Gastroesophageal sphincter (tissue), 4 donors: ENCODE results near the gene FURIN. TPM values are rescaled to one million over a fixed set of nuclear protein-coding genes. Genes with fewer than 3 reads are reported as not detected.
"Not testable (repeated sequence)": the region's sequence is repeated elsewhere in the genome, so short reads cannot be mapped to it uniquely, and the experiment has no call there.

Source experiments
- ATAC-seq: fragments of 150-250 bp; one replicate; pipeline ENCODE4 v1.9.1; 2016; ENCODE audit warnings: mild to moderate bottlenecking, moderate library complexity
- H3K27ac ChIP-seq, 4 donors: fragments of 200-600 bp; sonication (generic) in 3 of 4; 1 replicate in 3 of 4; 2 replicates in 1 of 4; pipeline ENCODE4 v1.5.1; 2016 to 2019
- H3K27me3 ChIP-seq: fragments of 200-600 bp; sonication (generic); one replicate; pipeline ENCODE4 v1.5.1; 2019
- H3K36me3 ChIP-seq, 2 donors: fragments of 200-600 bp; sonication (generic); one replicate each; pipeline ENCODE4 v1.5.1; 2019; ENCODE audit warnings: control low read depth in 1 of 2
- H3K4me1 ChIP-seq, 3 donors: fragments of 200-600 bp; sonication (generic); 1 replicate in 2 of 3; 2 replicates in 1 of 3; pipeline ENCODE4 v1.5.1; 2016 to 2019; ENCODE audit warnings: control low read depth in 2 of 3
- H3K4me3 ChIP-seq, 2 donors: fragments of 200-600 bp; sonication (generic); one replicate each; pipeline ENCODE4 v1.5.1; 2019; ENCODE audit warnings: mild to moderate bottlenecking in 1 of 2, moderate library complexity in 1 of 2
- H3K9me3 ChIP-seq, 3 donors: fragments of 200-600 bp; sonication (generic); one replicate each; pipeline ENCODE4 v1.5.1; 2017 to 2019; ENCODE audit warnings: control low read depth in 2 of 3
- CTCF ChIP-seq, 4 experiments: fragments of 200-600 bp in 2 of 4; fragments of 450-650 bp in 2 of 4; sonication (generic) in 1 of 4; IDR thresholded peaks; one replicate each; pipeline ENCODE4 v1.5.1; 2017 to 2019; ENCODE audit warnings: antibody characterized with exemption in 4 of 4, mild to moderate bottlenecking in 2 of 4, moderate library complexity in 2 of 4
- EP300 ChIP-seq: sonication (generic); formaldehyde crosslinking; IDR thresholded peaks from one replicate; pipeline ENCODE4 v1.6.1; 2017; ENCODE audit warnings: antibody characterized with exemption, mild to moderate bottlenecking
- POLR2A ChIP-seq, 2 donors: fragments of 450-650 bp; IDR thresholded peaks; one replicate each; pipeline ENCODE4 v1.6.1; 2017; ENCODE audit warnings: antibody characterized with exemption in 2 of 2, mild to moderate bottlenecking in 2 of 2, moderate library complexity in 1 of 2
- POLR2AphosphoS5 ChIP-seq: sonication (generic); formaldehyde crosslinking; IDR thresholded peaks from one replicate; pipeline ENCODE4 v1.6.1; 2017; ENCODE audit warnings: antibody characterized with exemption
- WGBS, 2 donors: methylation state at CpG; one replicate each; pipeline ENCODE4 v1.1.5; 2018; ENCODE audit warnings: low coverage in 1 of 2; 5-methylcytosine and 5-hydroxymethylcytosine counted together
- total RNA-seq, 4 donors: library from RNA; depleted of rRNA; stranded (reverse); fragments of >200 nt; gene quantifications; one replicate each; pipeline ENCODE4 v1.1.0, GENCODE V29; 2016

The FURIN gene
- total RNA-seq, 4 donors from 2014 or later: 34.1 to 75.4 (median 59.8) TPM

DNA sequence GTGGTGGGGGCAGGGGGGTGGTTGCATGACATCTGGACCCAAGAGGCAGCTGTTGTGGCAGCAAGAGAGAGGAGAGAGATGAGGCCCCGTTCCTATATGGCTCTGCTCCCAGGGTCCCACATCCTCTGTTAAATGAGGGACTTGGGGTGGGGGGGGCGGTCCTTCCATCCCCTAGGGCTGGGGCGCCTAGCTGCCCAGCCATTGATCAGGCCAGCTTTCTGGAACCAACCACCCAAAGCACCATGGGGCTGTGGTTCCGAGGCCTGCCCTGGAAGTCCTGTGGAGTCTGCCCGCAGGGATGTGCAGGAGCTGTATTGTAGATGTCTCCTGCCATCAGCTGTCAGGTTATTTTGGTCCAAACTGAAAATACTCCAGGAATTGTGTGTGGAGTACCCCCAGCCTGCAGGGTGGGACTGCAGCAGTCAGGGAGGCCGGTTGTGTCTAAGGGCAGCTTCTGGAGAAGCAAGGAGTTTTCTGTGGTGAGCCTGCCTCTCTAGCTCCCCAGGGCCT, 5.2 kb downstream of the FURIN start:
- no peak for ATAC-seq
- H3K27ac ChIP-seq: peak overlapping the region in 3 of 4 donors; percentile 19 to 96 (median 95)
- peaks cover 0 to 51% (median 38%) of the 10 kb centered on the region in 3 donors for H3K4me1 ChIP-seq
- TF ChIP-seq POLR2A (IDR thresholded peaks at IDR 0.05): no peak
- 40 to 43% methylated on average over 1 of the region's 6 CpGs for WGBS, 2 donors
- H3K4me3 ChIP-seq: peak overlapping the region in 1 of 2 donors; percentile 99
- no peaks in the 10 kb centered on the region for H3K9me3 ChIP-seq
- H3K36me3 ChIP-seq: peaks cover 0 to 34% of the 10 kb centered on the region in 2 donors
- no peaks in the 10 kb centered on the region for H3K27me3 ChIP-seq

DNA sequence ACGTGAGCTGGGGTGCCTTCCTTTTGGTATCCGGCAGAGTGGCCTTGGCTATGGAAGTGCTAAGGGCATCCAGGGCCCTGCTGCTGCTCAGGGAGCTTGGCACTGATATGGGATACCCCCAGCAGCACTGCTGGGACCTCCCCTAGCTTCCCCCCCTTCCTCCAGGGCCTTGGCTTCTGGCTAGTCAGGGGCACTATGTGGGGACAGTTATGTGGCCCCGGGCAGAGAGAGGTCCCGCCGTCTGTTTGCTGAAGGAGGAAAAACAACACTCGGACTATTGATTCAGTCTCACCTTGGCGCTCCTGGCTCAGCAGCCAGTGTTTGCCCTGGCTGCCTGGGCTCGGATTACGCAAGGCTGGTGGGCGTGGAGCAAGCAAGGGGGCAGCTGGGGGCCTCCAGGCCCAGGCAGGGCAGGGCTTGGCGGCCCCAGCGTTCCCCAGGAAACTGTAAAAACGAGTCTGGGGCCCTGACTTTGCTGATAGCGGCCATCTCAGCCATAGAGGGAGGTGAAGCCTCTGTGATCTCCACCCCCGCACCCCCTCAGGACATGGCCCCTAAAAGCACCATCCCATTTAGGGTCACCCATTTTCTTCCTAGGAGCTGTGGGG, 5.7 kb downstream of the FURIN start:
- ATAC-seq: no peak
- TF ChIP-seq CTCF (IDR thresholded peaks at IDR 0.05) (no peak), POLR2A (IDR thresholded peaks at IDR 0.05) (no peak), POLR2AphosphoS5 (no peak), EP300 (no peak)
- Histone ChIP-seq H3K36me3 (peaks cover 0 to 40% of the 10 kb centered on the region in 2 donors), H3K9me3 (no peaks in the 10 kb centered on the region), H3K4me1 (peaks cover 0 to 47% (median 36%) of the 10 kb centered on the region in 3 donors), H3K27ac (peak overlapping the region in 2 of 4 donors; percentile 19 to 96), H3K27me3 (no peaks in the 10 kb centered on the region), H3K4me3 (peak overlapping the region in 1 of 2 donors; percentile 99)
- no CpG with 5 or more reads among the region's 15 CpGs for WGBS, 2 donors

DNA sequence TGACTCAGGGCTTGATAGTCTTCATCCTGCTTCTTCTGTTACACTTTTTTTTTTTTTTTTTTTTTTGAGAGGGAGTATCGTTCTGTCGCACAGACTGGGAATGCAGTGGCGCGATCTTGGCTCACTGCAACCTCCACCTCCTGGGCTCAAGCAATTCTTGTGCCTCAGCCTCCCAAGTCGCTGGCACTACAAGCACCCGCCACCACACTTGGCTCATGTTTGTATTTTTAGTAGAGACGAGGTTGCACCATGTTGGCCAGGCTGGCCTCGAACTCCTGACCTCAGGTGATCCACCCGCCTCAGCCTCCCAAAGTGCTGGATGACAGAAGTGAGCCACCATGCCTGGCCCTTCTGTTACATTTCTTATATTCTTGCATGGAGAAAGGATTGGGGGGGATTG, 6.6 kb downstream of the FURIN start:
- Histone ChIP-seq H3K4me1 (peaks cover 0 to 38% (median 28%) of the 10 kb centered on the region in 3 donors), H3K36me3 (peaks cover 0 to 49% of the 10 kb centered on the region in 2 donors)
- not testable (repeated sequence) for ATAC-seq, H3K27ac ChIP-seq, H3K9me3 ChIP-seq, H3K4me3 ChIP-seq, H3K27me3 ChIP-seq
- WGBS, 2 donors: 89 to 90% methylated on average over 2 to 4 of the region's 9 CpGs

DNA sequence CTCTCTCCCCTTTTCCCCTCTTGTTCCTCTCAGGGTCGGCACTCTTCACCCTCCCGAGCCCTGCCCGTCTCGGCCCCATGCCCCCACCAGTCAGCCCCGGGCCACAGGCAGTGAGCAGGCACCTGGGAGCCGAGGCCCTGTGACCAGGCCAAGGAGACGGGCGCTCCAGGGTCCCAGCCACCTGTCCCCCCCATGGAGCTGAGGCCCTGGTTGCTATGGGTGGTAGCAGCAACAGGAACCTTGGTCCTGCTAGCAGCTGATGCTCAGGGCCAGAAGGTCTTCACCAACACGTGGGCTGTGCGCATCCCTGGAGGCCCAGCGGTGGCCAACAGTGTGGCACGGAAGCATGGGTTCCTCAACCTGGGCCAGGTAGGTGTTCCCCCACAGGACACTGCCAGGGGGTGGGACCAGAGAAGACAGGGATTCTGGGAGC, 7.2 kb downstream of the FURIN start:
- Histone ChIP-seq H3K4me1 (peaks cover 0 to 33% (median 23%) of the 10 kb centered on the region in 3 donors), H3K9me3 (no peaks in the 10 kb centered on the region), H3K4me3 (no peak overlapping the region), H3K36me3 (peaks cover 0 to 55% of the 10 kb centered on the region in 2 donors), H3K27me3 (no peaks in the 10 kb centered on the region), H3K27ac (peak overlapping the region in 1 of 4 donors; percentile 37)
- no peak for ATAC-seq
- no peak for TF ChIP-seq POLR2AphosphoS5
- TF ChIP-seq EP300: no peak
- TF ChIP-seq POLR2A (IDR thresholded peaks at IDR 0.05): no peak
- TF ChIP-seq CTCF (IDR thresholded peaks at IDR 0.05): no peak
- 60% methylated on average over 2 of the region's 12 CpGs; no CpG with 5 or more reads in 1 of the 2 donors for WGBS, 2 donors

GRCh38 chr15:90876046-90876445, 7.7 kb downstream of the FURIN start:
- Histone ChIP-seq H3K27ac (no peak overlapping the region), H3K27me3 (no peaks in the 10 kb centered on the region), H3K9me3 (no peaks in the 10 kb centered on the region), H3K4me1 (peaks cover 0 to 30% (median 21%) of the 10 kb centered on the region in 3 donors), H3K4me3 (no peak overlapping the region), H3K36me3 (peaks cover 0 to 59% of the 10 kb centered on the region in 2 donors)
- TF ChIP-seq EP300: no peak
- TF ChIP-seq POLR2AphosphoS5: no peak
- TF ChIP-seq CTCF (IDR thresholded peaks at IDR 0.05): no peak
- 100% methylated on average over 1 of the region's 20 CpGs; no CpG with 5 or more reads in 1 of the 2 donors for WGBS, 2 donors
- no peak for ATAC-seq

- TF ChIP-seq POLR2A (IDR thresholded peaks at IDR 0.05) (no peak), POLR2AphosphoS5 (no peak), EP300 (no peak), CTCF (IDR thresholded peaks at IDR 0.05) (no peak)
- Histone ChIP-seq H3K27ac (no peak overlapping the region), H3K4me1 (peaks cover 0 to 30% (median 21%) of the 10 kb centered on the region in 3 donors), H3K4me3 (no peak overlapping the region), H3K27me3 (no peaks in the 10 kb centered on the region), H3K36me3 (peaks cover 0 to 65% of the 10 kb centered on the region in 2 donors), H3K9me3 (no peaks in the 10 kb centered on the region)
- no peak for ATAC-seq
- 83 to 91% methylated on average over 4 to 8 of the region's 15 CpGs for WGBS, 2 donors
Observed at GRCh38 chr15:90876512-90877170, 8.3 kb downstream of the FURIN start.
